HFF-Myc (cell line): ENCODE results near the gene CCDC85C.

ENCODE experiments used
- DNase-seq: peaks from one replicate; pipeline ENCODE4 v3.0.0-alpha.2; 2011; ENCODE audit warnings: low read depth; ENCODE audit errors: extremely low read depth
- H3K4me3 ChIP-seq: replicated peaks from 2 replicates; pipeline ENCODE4 v1.5.1; 2011; ENCODE audit warnings: low read depth, mild to moderate bottlenecking, control low read depth, low read length
- CTCF ChIP-seq: IDR thresholded peaks from 2 replicates; pipeline ENCODE4 v1.5.1; 2012; ENCODE audit warnings: mild to moderate bottlenecking, low read depth, low read length, control low read depth; ENCODE audit errors: missing control alignments

Gene CCDC85C

GRCh38 chr14:99570544-99571302 is 33.3 kb downstream of the CCDC85C start:
- TF ChIP-seq CTCF: no peak
- H3K4me3 ChIP-seq: no peak overlapping the region
- DNase-seq: no peak

GRCh38 chr14:99569725-99570543 is 34.1 kb downstream of the CCDC85C start:
- no peak for TF ChIP-seq CTCF
- H3K4me3 ChIP-seq: no peak overlapping the region
- no peak for DNase-seq

- TF ChIP-seq CTCF: no peak
- no peak overlapping the region for H3K4me3 ChIP-seq
- no peak for DNase-seq
Observed at GRCh38 chr14:99568567-99569560, 35.1 kb downstream of the CCDC85C start.

GRCh38 chr14:99566390-99567354 is 37.3 kb downstream of the CCDC85C start:
- no peak for TF ChIP-seq CTCF
- H3K4me3 ChIP-seq: no peak overlapping the region
- DNase-seq: no peak

GRCh38 chr14:99566009-99566389 is 38.0 kb downstream of the CCDC85C start:
- no peak for DNase-seq
- no peak overlapping the region for H3K4me3 ChIP-seq
- TF ChIP-seq CTCF: no peak
